T1000 (cell line): Measurements from ENCODE around the gene NAIP.
"Not testable (repeated sequence)": the region's sequence is repeated elsewhere in the genome, so short reads cannot be mapped to it uniquely, and the experiment has no call there.

Experiments used
- DNase-seq: peaks from one replicate; lab custom pipeline; 2025; ENCODE audit warnings: mixed read lengths; lab: John Stamatoyannopoulos, UW

Gene NAIP

GRCh38 chr5:71025289-71025953, at the start of gene NAIP:
NAIP (minus strand) TSS chr5:71025339; CDS start chr5:71012915, 12,424 bp downstream.
- not testable (repeated sequence) for DNase-seq

- not testable (repeated sequence) for DNase-seq
Observed at GRCh38 chr5:71067262-71067928, 42.3 kb upstream of the NAIP start, which contains the start of gene GTF2H2. GTF2H2 (minus strand) TSS chr5:71067676; CDS start chr5:71062763, 4,913 bp downstream.

GRCh38 chr5:71061322-71061721, 36.2 kb upstream of the NAIP start:
- DNase-seq, result not testable (repeated sequence)

GRCh38 chr5:71059426-71059825, 34.3 kb upstream of the NAIP start:
- DNase-seq, result not testable (repeated sequence)

- not testable (repeated sequence) for DNase-seq
Observed at GRCh38 chr5:71044808-71045207, 19.7 kb upstream of the NAIP start.

- not testable (repeated sequence) for DNase-seq
Observed at GRCh38 chr5:71044128-71044527, 19.0 kb upstream of the NAIP start.

- not testable (repeated sequence) for DNase-seq
Observed at GRCh38 chr5:71031046-71031776, 6.1 kb upstream of the NAIP start.

- not testable (repeated sequence) for DNase-seq
Observed at GRCh38 chr5:71020643-71021042, 4.5 kb downstream of the NAIP start.

GRCh38 chr5:71018376-71019005, 6.6 kb downstream of the NAIP start:
- not testable (repeated sequence) for DNase-seq

- DNase-seq, result no peak
Observed at GRCh38 chr5:71014176-71014575, 11.0 kb downstream of the NAIP start.

- DNase-seq, result no peak
Observed at GRCh38 chr5:71013575-71013974, 11.6 kb downstream of the NAIP start.

GRCh38 chr5:71011194-71011792, 13.8 kb downstream of the NAIP start:
- DNase-seq, result no peak

- not testable (repeated sequence) for DNase-seq
Observed at GRCh38 chr5:71006983-71007382, 18.2 kb downstream of the NAIP start.

GRCh38 chr5:70984882-70985281, 40.3 kb downstream of the NAIP start:
- DNase-seq, result not testable (repeated sequence)

GRCh38 chr5:70967220-70967619, 57.9 kb downstream of the NAIP start:
- DNase-seq, result not testable (repeated sequence)

- DNase-seq, result not testable (repeated sequence)
Observed at GRCh38 chr5:70964531-70964930, 60.6 kb downstream of the NAIP start.

- DNase-seq, result not testable (repeated sequence)
Observed at GRCh38 chr5:70953068-70953467, 72.1 kb downstream of the NAIP start.

- not testable (repeated sequence) for DNase-seq
Observed at GRCh38 chr5:70932560-70932959, 92.6 kb downstream of the NAIP start.

- not testable (repeated sequence) for DNase-seq
Observed at GRCh38 chr5:70931709-70932368, 93.3 kb downstream of the NAIP start.

GRCh38 chr5:70925211-70925562, 100.0 kb downstream of the NAIP start:
- not testable (repeated sequence) for DNase-seq
